Neural cell (in vitro differentiated cells): ENCODE data around the gene MPP1. TPM values are rescaled to one million over a fixed set of nuclear protein-coding genes. Genes with fewer than 3 reads are reported as not detected.

Source experiments
- H2AFZ ChIP-seq: fragments of 200-600, 300-800 bp; sonication (generic), shearing (Covaris generic); 2 replicates; pipeline ENCODE4 v1.6.0; 2014; ENCODE audit warnings: low read depth, mild to moderate bottlenecking, antibody characterized with exemption, low read length, moderate library complexity
- H3F3A ChIP-seq: fragments of 200-600 bp; shearing (Covaris generic); 2 replicates; pipeline ENCODE4 v1.6.1; 2016; ENCODE audit warnings: mild to moderate bottlenecking, moderate library complexity, mixed read lengths, antibody characterized with exemption, low read length; ENCODE audit not compliant: insufficient read depth, poor library complexity, severe bottlenecking
- H3K27ac ChIP-seq: fragments of 200-600, 300-800 bp; sonication (generic), shearing (Covaris generic); 2 replicates; pipeline ENCODE4 v1.5.1; 2014; ENCODE audit warnings: mild to moderate bottlenecking, low read length, moderate library complexity
- H3K27me3 ChIP-seq: fragments of 300-800, 200-600 bp; sonication (generic), shearing (Covaris generic); 2 replicates; pipeline ENCODE4 v1.6.0; 2014; ENCODE audit warnings: mild to moderate bottlenecking, low read depth, low read length, moderate library complexity; ENCODE audit not compliant: insufficient read depth
- H3K36me3 ChIP-seq: fragments of 300-800, 200-600 bp; sonication (generic), shearing (Covaris generic); 2 replicates; pipeline ENCODE4 v1.5.1; 2014; ENCODE audit warnings: mild to moderate bottlenecking, antibody characterized with exemption, low read length, moderate library complexity; ENCODE audit not compliant: insufficient read depth
- H3K4me2 ChIP-seq: fragments of 300-800, 200-600 bp; sonication (generic), shearing (Covaris generic); 2 replicates; pipeline ENCODE4 v1.6.0; 2014; ENCODE audit warnings: mild to moderate bottlenecking, low read length
- H3K4me3 ChIP-seq: fragments of 300-800, 200-600 bp; sonication (generic), shearing (Covaris generic); 2 replicates; pipeline ENCODE4 v1.5.1; 2014; ENCODE audit warnings: mild to moderate bottlenecking, low read length, moderate library complexity
- H3K79me2 ChIP-seq: fragments of 200-600 bp; shearing (Covaris generic); replicated peaks from 2 replicates; pipeline ENCODE4 v1.6.0; 2014; ENCODE audit warnings: mild to moderate bottlenecking, low read length, moderate library complexity; ENCODE audit not compliant: insufficient read depth
- H3K9ac ChIP-seq: fragments of 300-800, 200-600 bp; sonication (generic), shearing (Covaris generic); 2 replicates; pipeline ENCODE4 v1.6.1; 2016; ENCODE audit warnings: mild to moderate bottlenecking, low read length, mixed read lengths
- H3K9me2 ChIP-seq: fragments of 200-600 bp; shearing (Covaris generic); 2 replicates; pipeline ENCODE4 v1.6.1; 2016; ENCODE audit warnings: mild to moderate bottlenecking, low read length, mixed read lengths; ENCODE audit not compliant: insufficient read depth
- H3K9me3 ChIP-seq: fragments of 200-600, 300-800 bp; sonication (generic), shearing (Covaris generic); 2 replicates; pipeline ENCODE4 v1.6.1; 2016; ENCODE audit warnings: mild to moderate bottlenecking, mixed run types, low read length, moderate library complexity, mixed read lengths
- H4K20me1 ChIP-seq: fragments of 200-600 bp; shearing (Covaris generic); 2 replicates; pipeline ENCODE4 v1.6.1; 2016; ENCODE audit warnings: mild to moderate bottlenecking, mixed run types; ENCODE audit not compliant: insufficient read depth
- CTCF ChIP-seq: fragments of 450-650 bp; IDR thresholded peaks from 2 replicates; pipeline ENCODE4 v1.5.1; 2014; ENCODE audit warnings: antibody characterized with exemption, mild to moderate bottlenecking, moderate library complexity; ENCODE audit not compliant: poor library complexity, severe bottlenecking
- EP300 ChIP-seq: fragments of 450-650 bp; conservative IDR thresholded peaks from 2 replicates; pipeline ENCODE4 v1.6.1; 2014; ENCODE audit warnings: antibody characterized with exemption, mild to moderate bottlenecking, moderate library complexity; ENCODE audit not compliant: poor library complexity, severe bottlenecking
- EZH2 ChIP-seq: fragments of 200-600, 300-800 bp; shearing (Covaris generic), sonication (generic); IDR thresholded peaks from 2 replicates; pipeline ENCODE4 v1.6.1; 2014; ENCODE audit warnings: antibody characterized with exemption, low read length, borderline replicate concordance, mild to moderate bottlenecking; ENCODE audit not compliant: insufficient read depth, poor library complexity, severe bottlenecking
- MXI1 ChIP-seq: fragments of 450-650 bp; conservative IDR thresholded peaks from 2 replicates; pipeline ENCODE4 v1.6.1; 2014; ENCODE audit warnings: antibody characterized with exemption, mild to moderate bottlenecking; ENCODE audit not compliant: poor library complexity, severe bottlenecking
- POLR2AphosphoS5 ChIP-seq: IDR thresholded peaks from 2 replicates; pipeline ENCODE4 v1.6.1; 2012
- RAD21 ChIP-seq: fragments of 450-650 bp; conservative IDR thresholded peaks from 2 replicates; pipeline ENCODE4 v1.6.1; 2014; ENCODE audit warnings: antibody characterized with exemption, mild to moderate bottlenecking, moderate library complexity
- SMC3 ChIP-seq: fragments of 450-650 bp; conservative IDR thresholded peaks from 2 replicates; pipeline ENCODE4 v1.6.1; 2014; ENCODE audit warnings: antibody characterized with exemption, mild to moderate bottlenecking, moderate library complexity; ENCODE audit not compliant: poor library complexity
- TAF1 ChIP-seq: IDR thresholded peaks from 2 replicates; pipeline ENCODE4 v1.6.1; 2012; ENCODE audit warnings: low read depth
- polyA plus RNA-seq: library from polyadenylated mRNA; depleted of rRNA; stranded (reverse); fragments of >200 nt; gene quantifications from 2 replicates; pipeline ENCODE4 v1.2.3, GENCODE V29; 2014
- TF ChIP-seq, protein P1 (sequence below): IDR thresholded peaks from 2 replicates; pipeline ENCODE4 v1.6.1; 2012; ENCODE audit warnings: borderline replicate concordance

The MPP1 gene
- polyA plus RNA-seq, 1 donor from 2014 or later = 17.5 TPM

GRCh38 chrX:154802947-154803346 lies 2.3 kb downstream of the MPP1 start:
- H2AFZ ChIP-seq = no peak overlapping the region
- peaks cover 11% of the 10 kb centered on the region for H3K27me3 ChIP-seq
- TF ChIP-seq EP300 (no peak), EZH2 (no peak), CTCF (no peak), RAD21 (no peak), MXI1 (no peak), POLR2AphosphoS5 (no peak), TAF1 (no peak), SMC3 (no peak)
- TF ChIP-seq, protein P1, sequence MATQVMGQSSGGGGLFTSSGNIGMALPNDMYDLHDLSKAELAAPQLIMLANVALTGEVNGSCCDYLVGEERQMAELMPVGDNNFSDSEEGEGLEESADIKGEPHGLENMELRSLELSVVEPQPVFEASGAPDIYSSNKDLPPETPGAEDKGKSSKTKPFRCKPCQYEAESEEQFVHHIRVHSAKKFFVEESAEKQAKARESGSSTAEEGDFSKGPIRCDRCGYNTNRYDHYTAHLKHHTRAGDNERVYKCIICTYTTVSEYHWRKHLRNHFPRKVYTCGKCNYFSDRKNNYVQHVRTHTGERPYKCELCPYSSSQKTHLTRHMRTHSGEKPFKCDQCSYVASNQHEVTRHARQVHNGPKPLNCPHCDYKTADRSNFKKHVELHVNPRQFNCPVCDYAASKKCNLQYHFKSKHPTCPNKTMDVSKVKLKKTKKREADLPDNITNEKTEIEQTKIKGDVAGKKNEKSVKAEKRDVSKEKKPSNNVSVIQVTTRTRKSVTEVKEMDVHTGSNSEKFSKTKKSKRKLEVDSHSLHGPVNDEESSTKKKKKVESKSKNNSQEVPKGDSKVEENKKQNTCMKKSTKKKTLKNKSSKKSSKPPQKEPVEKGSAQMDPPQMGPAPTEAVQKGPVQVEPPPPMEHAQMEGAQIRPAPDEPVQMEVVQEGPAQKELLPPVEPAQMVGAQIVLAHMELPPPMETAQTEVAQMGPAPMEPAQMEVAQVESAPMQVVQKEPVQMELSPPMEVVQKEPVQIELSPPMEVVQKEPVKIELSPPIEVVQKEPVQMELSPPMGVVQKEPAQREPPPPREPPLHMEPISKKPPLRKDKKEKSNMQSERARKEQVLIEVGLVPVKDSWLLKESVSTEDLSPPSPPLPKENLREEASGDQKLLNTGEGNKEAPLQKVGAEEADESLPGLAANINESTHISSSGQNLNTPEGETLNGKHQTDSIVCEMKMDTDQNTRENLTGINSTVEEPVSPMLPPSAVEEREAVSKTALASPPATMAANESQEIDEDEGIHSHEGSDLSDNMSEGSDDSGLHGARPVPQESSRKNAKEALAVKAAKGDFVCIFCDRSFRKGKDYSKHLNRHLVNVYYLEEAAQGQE = no peak
- H3K4me2 ChIP-seq = no peak overlapping the region
- H3K9me2 ChIP-seq = no peaks in the 10 kb centered on the region
- no peak overlapping the region for H3K27ac ChIP-seq
- no peaks in the 10 kb centered on the region for H3K36me3 ChIP-seq
- no peaks in the 10 kb centered on the region for H3K79me2 ChIP-seq
- H3K4me3 ChIP-seq = no peak overlapping the region
- no peak overlapping the region for H3K9ac ChIP-seq
- H3F3A ChIP-seq = no peaks in the 10 kb centered on the region
- H3K9me3 ChIP-seq = no peaks in the 10 kb centered on the region
- no peaks in the 10 kb centered on the region for H4K20me1 ChIP-seq

- H3K79me2 ChIP-seq = no peaks in the 10 kb centered on the region
- no peak overlapping the region for H3K9ac ChIP-seq
- peaks cover 11% of the 10 kb centered on the region for H3K27me3 ChIP-seq
- no peaks in the 10 kb centered on the region for H3K36me3 ChIP-seq
- no peaks in the 10 kb centered on the region for H3K9me3 ChIP-seq
- H3K4me3 ChIP-seq = no peak overlapping the region
- H2AFZ ChIP-seq = no peak overlapping the region
- TF ChIP-seq RAD21 = no peak
- no peak for TF ChIP-seq MXI1
- H3K4me2 ChIP-seq = no peak overlapping the region
- no peaks in the 10 kb centered on the region for H3K9me2 ChIP-seq
- H3K27ac ChIP-seq = no peak overlapping the region
- no peaks in the 10 kb centered on the region for H3F3A ChIP-seq
- H4K20me1 ChIP-seq = no peaks in the 10 kb centered on the region
Measured at GRCh38 chrX:154800478-154801210, 4.6 kb downstream of the MPP1 start.
